Skeletal muscle tissue (tissue), 4 donors: Measurements from ENCODE around the gene PDK2. TPM values are rescaled to one million over a fixed set of nuclear protein-coding genes. Genes with fewer than 3 reads are reported as not detected.

Source experiments
- H3K27ac ChIP-seq: one replicate; pipeline ENCODE4 v1.7.0; 2013; ENCODE audit warnings: mild to moderate bottlenecking, low read depth, low read length, inconsistent platforms
- H3K27me3 ChIP-seq, 3 donors: one replicate each; pipeline ENCODE4 v1.7.0; 2013; ENCODE audit warnings: low read length in 3 of 3; ENCODE audit not compliant: control insufficient read depth in 3 of 3, insufficient read depth in 3 of 3
- H3K36me3 ChIP-seq, 3 donors: one replicate each; pipeline ENCODE4 v1.7.0; 2013; ENCODE audit warnings: low read length in 3 of 3; ENCODE audit not compliant: control insufficient read depth in 3 of 3, insufficient read depth in 3 of 3
- H3K4me1 ChIP-seq, 3 donors: one replicate each; pipeline ENCODE4 v1.7.0; 2013; ENCODE audit warnings: low read length in 3 of 3, mild to moderate bottlenecking in 3 of 3; ENCODE audit not compliant: control insufficient read depth in 3 of 3, insufficient read depth in 3 of 3
- H3K4me3 ChIP-seq, 3 donors: one replicate each; pipeline ENCODE4 v1.7.0; 2013; ENCODE audit warnings: low read length in 3 of 3
- H3K9ac ChIP-seq, 3 donors: one replicate each; pipeline ENCODE4 v1.7.0; 2013; ENCODE audit warnings: low read length in 3 of 3, mild to moderate bottlenecking in 3 of 3, moderate library complexity in 2 of 3, low read depth in 1 of 3
- H3K9me3 ChIP-seq, 3 donors: one replicate each; pipeline ENCODE4 v1.7.0; 2013; ENCODE audit warnings: low read length in 3 of 3; ENCODE audit not compliant: control insufficient read depth in 3 of 3
- total RNA-seq: library from RNA; depleted of rRNA; stranded (reverse); fragments of >200 nt; gene quantifications from one replicate; pipeline ENCODE4 v1.2.3, GENCODE V29; 2014
- donor health status: Osteomylitis.

PDK2 gene
- total RNA-seq, 1 donor from 2014 or later: 18.8 TPM

DNA sequence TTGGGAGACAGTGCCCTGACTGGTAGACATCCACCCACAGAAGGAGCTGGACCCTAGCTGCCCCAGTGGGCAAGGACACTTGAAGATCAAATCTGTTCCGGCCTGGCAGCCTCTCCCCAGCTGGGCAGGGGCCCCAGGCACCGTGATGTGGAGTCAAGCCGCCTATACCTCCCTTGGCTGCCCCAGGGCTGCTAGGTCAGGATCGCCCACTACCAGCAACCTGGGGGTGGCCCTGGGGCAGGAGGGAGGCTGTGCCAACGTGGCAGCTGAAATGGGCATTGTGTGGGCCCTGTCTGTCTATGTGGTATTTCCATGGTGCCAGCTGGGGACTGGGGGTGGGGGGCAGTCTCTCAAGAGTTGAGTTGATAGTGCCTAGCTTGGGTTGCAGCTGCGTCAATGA lies 941 bp downstream of the PDK2 start:
- peaks cover 56 to 65% (median 61%) of the 10 kb centered on the region in 3 donors for H3K4me1 ChIP-seq
- peak overlapping the region; percentile 87 to 98 (median 96) for H3K9ac ChIP-seq

DNA sequence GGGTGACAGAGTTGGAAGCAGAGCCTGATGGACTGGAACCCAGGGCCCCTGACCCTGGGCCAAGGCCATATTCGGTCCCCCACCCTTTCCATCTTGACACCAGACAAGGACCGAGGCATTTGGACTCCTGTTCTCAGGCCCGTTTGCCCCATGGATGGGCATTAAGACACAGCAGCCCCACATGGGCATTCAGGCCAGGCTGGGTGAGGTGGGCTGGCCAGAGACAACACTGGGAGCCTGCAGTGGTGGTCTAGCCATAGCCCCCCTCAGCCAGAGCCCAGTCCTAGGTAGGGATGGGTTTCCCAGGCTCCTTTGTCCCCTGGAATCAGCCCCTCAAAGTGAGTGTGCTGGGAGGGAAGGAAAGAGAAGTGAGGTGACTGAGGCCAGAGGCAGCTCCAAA lies 1.6 kb downstream of the PDK2 start:
- peak overlapping the region; percentile 94 for H3K27ac ChIP-seq
- peak overlapping the region; percentile 87 to 98 (median 96) for H3K9ac ChIP-seq
- H3K9me3 ChIP-seq: no peaks in the 10 kb centered on the region
- peaks cover 23 to 40% (median 26%) of the 10 kb centered on the region in 3 donors for H3K36me3 ChIP-seq
- peaks cover 56 to 72% (median 68%) of the 10 kb centered on the region in 3 donors for H3K4me1 ChIP-seq
- no peaks in the 10 kb centered on the region for H3K27me3 ChIP-seq
- H3K4me3 ChIP-seq: peak overlapping the region; percentile 91 to 98 (median 94)

More for the DNA sequence above, 941 bp downstream of the PDK2 start:
- Histone ChIP-seq H3K27me3 (no peaks in the 10 kb centered on the region), H3K27ac (peak overlapping the region; percentile 94), H3K4me3 (peak overlapping the region; percentile 91 to 98 (median 94)), H3K9me3 (no peaks in the 10 kb centered on the region), H3K36me3 (peaks cover 23 to 41% (median 25%) of the 10 kb centered on the region in 3 donors)

DNA sequence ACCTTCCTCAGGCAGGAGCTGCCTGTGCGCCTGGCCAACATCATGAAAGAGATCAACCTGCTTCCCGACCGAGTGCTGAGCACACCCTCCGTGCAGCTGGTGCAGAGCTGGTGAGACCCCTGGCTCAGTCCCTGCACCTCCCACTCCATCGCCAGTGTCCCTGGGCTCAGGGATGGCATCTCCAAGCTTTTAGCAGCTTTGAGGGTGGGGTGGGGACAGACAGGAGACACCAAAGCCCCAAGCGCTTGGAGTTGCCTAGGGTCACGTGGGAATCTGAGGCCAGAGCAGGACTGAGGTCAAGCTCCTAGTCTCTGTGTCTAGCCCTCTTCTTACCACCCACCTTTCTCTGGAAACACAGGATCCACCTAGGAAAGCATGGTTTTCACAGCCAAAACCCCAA lies 2.3 kb downstream of the PDK2 start:
- Histone ChIP-seq H3K9me3 (no peaks in the 10 kb centered on the region), H3K4me3 (peak overlapping the region in 2 of 3 donors; percentile 94 to 98)

DNA sequence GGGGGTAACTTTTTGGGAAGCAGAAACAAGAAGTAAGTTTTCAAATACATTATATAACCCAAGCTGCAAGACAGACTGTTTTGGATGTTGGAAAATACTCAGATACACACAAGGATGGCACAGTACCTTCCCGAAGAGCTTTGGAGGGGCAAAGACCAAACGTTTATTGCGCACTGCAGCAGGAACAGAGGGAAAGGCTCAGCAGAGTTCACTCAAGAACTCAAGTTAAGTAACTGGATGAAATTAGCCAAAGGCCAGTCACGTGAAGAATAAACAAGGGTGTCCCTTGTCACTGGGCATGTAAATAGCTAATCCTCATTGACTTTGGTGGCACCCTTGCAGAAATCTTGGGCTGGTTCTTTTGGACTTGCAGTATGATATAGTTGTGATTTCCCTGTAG lies 2.8 kb downstream of the PDK2 start:
- no peaks in the 10 kb centered on the region for H3K9me3 ChIP-seq
- H3K4me3 ChIP-seq: peak overlapping the region in 1 of 3 donors; percentile 98
- H3K36me3 ChIP-seq: peaks cover 23 to 40% (median 26%) of the 10 kb centered on the region in 3 donors
- peaks cover 64 to 84% (median 80%) of the 10 kb centered on the region in 3 donors for H3K4me1 ChIP-seq
- peak overlapping the region; percentile 94 for H3K27ac ChIP-seq
- no peaks in the 10 kb centered on the region for H3K27me3 ChIP-seq
- H3K9ac ChIP-seq: peak overlapping the region; percentile 25 to 98 (median 96)

More for the DNA sequence above, 2.3 kb downstream of the PDK2 start:
- H3K4me1 ChIP-seq: peaks cover 60 to 79% (median 75%) of the 10 kb centered on the region in 3 donors
- H3K9ac ChIP-seq: peak overlapping the region; percentile 25 to 98 (median 96)
- peaks cover 23 to 40% (median 26%) of the 10 kb centered on the region in 3 donors for H3K36me3 ChIP-seq
- H3K27me3 ChIP-seq: no peaks in the 10 kb centered on the region
- peak overlapping the region; percentile 94 for H3K27ac ChIP-seq

DNA sequence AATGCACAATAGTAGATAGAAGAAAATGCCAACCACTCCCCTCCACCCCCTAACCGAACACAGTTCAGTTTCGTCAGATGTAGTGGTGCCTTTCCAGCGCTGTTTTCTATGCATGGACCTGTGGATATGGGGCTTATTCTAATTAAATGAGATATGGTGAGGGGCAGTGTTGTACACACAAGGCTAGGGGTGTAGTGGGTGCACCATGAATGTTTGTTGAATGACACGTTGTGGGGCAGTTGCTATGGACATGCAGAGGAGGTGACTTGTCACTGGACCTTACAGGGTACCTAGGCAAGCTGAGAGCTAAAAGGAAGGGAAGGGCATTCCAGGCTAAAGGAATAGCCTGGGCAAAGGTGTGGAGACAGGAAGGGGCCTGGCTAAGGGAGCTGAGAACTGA lies 3.4 kb downstream of the PDK2 start:
- H3K27ac ChIP-seq: peak overlapping the region; percentile 94
- peak overlapping the region in 2 of 3 donors; percentile 29 to 49 for H3K4me3 ChIP-seq
- peaks cover 71 to 90% (median 86%) of the 10 kb centered on the region in 3 donors for H3K4me1 ChIP-seq
- H3K9me3 ChIP-seq: no peaks in the 10 kb centered on the region
- peak overlapping the region in 2 of 3 donors; percentile 36 to 98 for H3K9ac ChIP-seq
- no peaks in the 10 kb centered on the region for H3K27me3 ChIP-seq
- H3K36me3 ChIP-seq: peaks cover 25 to 41% (median 26%) of the 10 kb centered on the region in 3 donors

DNA sequence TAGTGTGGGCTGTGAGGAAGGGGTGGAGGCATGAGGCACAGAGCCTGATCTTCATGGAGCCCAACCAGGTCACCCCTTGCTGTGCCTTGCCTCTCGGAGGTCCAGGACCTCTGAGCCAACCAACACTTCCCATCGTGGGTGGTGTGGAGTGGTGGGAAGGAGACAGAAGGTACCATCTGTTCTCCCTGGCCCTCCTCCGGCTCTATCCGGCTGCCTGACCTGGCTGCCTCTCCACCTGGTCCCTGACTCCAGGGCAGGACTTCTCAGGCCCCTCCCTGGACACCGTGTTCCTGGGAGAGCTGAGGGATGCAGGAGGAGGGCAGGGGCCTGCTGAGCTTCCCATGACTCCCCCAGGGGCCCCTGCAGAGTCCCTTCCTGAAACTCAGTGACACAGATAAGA lies 3.9 kb downstream of the PDK2 start:
- peaks cover 75 to 94% (median 88%) of the 10 kb centered on the region in 3 donors for H3K4me1 ChIP-seq
- peaks cover 26 to 45% (median 28%) of the 10 kb centered on the region in 3 donors for H3K36me3 ChIP-seq
- peak overlapping the region in 2 of 3 donors; percentile 36 to 98 for H3K9ac ChIP-seq
- no peaks in the 10 kb centered on the region for H3K9me3 ChIP-seq
- H3K27me3 ChIP-seq: no peaks in the 10 kb centered on the region
- H3K27ac ChIP-seq: peak overlapping the region; percentile 94
- peak overlapping the region in 2 of 3 donors; percentile 29 to 49 for H3K4me3 ChIP-seq

DNA sequence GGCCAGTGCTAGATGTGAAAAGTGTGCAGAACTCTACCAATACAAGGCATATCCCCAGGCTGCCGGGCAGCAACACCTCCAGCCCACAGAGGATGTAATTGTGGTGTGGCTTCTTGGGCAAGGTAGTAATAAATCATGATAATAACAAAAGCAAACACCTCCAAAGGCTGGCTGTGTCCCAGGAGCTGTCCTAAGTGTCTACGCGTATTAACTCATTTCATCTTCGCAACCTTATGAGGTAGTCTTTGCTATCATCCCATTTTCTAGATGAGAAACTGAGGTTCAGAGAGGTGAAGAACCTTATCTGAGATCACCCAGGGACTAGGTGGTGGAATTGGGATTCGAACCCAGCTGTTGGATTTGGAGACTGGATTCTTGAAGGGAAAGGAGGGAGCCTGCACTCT lies 5.3 kb downstream of the PDK2 start:
- peaks cover 73 to 85% (median 82%) of the 10 kb centered on the region in 3 donors for H3K4me1 ChIP-seq
- H3K4me3 ChIP-seq: peak overlapping the region; percentile 67 to 76 (median 67)
- H3K9me3 ChIP-seq: no peaks in the 10 kb centered on the region
- peaks cover 26 to 51% (median 33%) of the 10 kb centered on the region in 3 donors for H3K36me3 ChIP-seq
- no peaks in the 10 kb centered on the region for H3K27me3 ChIP-seq
- H3K9ac ChIP-seq: peak overlapping the region; percentile 65 to 89 (median 89)
- H3K27ac ChIP-seq: peak overlapping the region; percentile 94

DNA sequence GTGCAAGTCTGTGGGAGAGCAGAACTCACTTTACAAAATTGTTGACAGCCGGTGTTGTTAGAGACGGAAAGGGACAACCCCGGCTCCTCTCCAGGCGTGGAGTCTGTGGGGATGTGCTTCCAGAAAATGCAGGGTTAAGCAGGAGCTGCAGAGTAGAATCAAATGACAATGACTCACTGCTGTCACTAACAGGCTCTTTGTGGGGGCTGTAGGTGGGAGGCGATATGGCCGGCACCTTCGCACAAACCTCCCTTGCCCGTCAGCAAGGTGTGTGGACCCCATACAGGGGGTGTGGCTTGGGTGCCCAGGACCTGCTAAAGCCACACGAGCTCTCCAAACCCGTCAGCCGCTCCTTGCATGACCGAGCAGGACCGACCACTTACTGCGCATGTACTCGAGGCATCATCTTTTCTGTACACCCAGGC lies 5.8 kb downstream of the PDK2 start:
- H3K4me1 ChIP-seq: peaks cover 71 to 81% (median 79%) of the 10 kb centered on the region in 3 donors

DNA sequence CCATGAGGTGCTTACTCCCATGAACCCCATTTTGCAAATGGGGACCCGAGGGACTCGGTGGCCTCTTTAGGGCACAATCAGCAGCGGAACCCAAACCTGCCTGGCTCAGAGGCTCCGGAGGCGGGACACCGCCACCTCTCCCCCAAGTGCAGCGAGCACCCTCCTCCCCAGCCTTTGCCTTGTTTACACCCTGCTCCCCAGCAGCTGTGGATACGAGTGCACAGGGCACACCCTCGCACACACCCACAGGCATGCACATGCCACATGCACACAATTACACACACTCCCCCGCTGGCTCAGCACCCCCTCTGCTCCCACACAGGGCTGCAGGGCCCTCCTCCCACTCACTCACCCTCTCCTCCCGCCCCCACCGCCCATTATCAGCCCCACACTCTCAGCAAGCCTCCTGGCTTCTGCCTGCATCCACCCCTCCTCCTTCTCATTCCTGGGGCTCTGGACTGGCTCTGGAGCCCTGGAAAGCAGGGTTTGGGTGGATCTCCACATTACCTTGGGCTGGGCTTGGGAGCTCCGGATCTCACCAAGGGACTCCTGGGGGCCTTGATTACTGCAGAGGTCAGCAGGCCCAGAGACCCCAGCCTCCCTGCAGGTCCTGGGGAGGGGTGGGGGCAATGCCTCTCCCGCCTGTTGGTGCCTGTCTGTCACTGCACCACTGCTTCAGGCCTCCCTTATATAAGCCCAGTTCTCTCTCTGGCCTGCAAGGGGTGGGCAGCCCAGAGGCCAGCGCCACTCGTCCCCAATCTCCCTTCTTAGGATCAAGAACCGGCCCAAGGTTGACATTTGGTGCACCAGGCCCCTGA lies 6.4 kb downstream of the PDK2 start:
- peak overlapping the region; percentile 67 to 76 (median 67) for H3K4me3 ChIP-seq
- peak overlapping the region; percentile 65 to 89 (median 89) for H3K9ac ChIP-seq
- peaks cover 64 to 75% (median 73%) of the 10 kb centered on the region in 3 donors for H3K4me1 ChIP-seq
- H3K27ac ChIP-seq: peak overlapping the region; percentile 94
- H3K36me3 ChIP-seq: peaks cover 36 to 58% (median 39%) of the 10 kb centered on the region in 3 donors
- no peaks in the 10 kb centered on the region for H3K9me3 ChIP-seq
- H3K27me3 ChIP-seq: no peaks in the 10 kb centered on the region

More for the DNA sequence above, 5.8 kb downstream of the PDK2 start:
- Histone ChIP-seq H3K27me3 (no peaks in the 10 kb centered on the region), H3K4me3 (peak overlapping the region; percentile 67 to 76 (median 67)), H3K9ac (peak overlapping the region; percentile 65 to 89 (median 89)), H3K36me3 (peaks cover 31 to 54% (median 37%) of the 10 kb centered on the region in 3 donors), H3K27ac (peak overlapping the region; percentile 94), H3K9me3 (no peaks in the 10 kb centered on the region)
